ENCODE data around the gene CLCN6. TPM values are rescaled to one million over a fixed set of nuclear protein-coding genes. Genes with fewer than 3 reads are reported as not detected.
A peak's percentile ranks its signal among the peaks of the same experiment; 100 is the strongest.

Gene CLCN6
- total RNA-seq, 1 experiment from 2014 or later = 6.1 TPM

DNA sequence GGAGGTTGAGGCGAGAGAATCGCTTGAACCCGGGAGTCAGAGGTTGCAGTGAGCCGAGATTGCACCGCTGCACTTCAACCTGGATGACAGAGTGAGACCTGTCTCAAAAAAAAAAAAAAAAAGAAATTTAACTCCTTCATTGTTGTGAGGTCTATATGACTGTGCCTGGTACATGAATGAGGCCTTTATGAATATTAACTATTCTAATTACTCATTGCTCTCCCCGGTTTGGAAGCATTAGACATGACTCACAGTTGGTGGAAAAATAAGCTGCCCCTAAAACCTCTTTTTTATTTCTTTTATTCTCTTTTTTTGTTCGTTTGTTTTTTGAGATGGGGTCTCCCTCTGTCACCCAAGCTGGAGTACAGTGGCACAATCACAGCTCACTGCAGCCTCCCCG is 49.4 kb downstream of the CLCN6 start:
- no peak overlapping the region for H3K4me3 ChIP-seq
- no peak for DNase-seq
- peaks cover 31% of the 10 kb centered on the region for H3K27me3 ChIP-seq
- H3K9me3 ChIP-seq = no peaks in the 10 kb centered on the region
- no peaks in the 10 kb centered on the region for H3K36me3 ChIP-seq

DNA sequence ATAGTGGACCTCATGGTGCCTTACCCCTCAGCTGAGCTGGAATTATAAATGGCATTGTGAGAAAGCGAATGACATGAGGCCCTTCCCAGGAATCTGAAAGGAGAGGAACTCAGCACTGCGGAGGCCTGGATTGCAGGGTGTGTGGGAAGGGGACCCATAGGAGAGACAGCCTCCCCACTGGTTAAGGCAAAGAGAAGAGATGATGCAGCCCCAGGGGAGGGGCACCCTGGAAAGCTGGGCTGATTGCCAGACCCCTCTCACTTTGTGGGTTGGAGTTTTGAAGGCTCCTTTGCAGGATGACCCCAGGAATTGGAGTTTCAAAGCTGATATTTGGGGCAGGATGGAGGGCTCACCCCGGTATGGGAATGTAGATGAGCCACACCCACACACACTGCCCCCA is 50.7 kb downstream of the CLCN6 start:
- H3K27me3 ChIP-seq = peaks cover 36% of the 10 kb centered on the region
- H3K36me3 ChIP-seq = no peaks in the 10 kb centered on the region
- no peak overlapping the region for H3K4me3 ChIP-seq
- no peak for DNase-seq
- no peaks in the 10 kb centered on the region for H3K9me3 ChIP-seq

DNA sequence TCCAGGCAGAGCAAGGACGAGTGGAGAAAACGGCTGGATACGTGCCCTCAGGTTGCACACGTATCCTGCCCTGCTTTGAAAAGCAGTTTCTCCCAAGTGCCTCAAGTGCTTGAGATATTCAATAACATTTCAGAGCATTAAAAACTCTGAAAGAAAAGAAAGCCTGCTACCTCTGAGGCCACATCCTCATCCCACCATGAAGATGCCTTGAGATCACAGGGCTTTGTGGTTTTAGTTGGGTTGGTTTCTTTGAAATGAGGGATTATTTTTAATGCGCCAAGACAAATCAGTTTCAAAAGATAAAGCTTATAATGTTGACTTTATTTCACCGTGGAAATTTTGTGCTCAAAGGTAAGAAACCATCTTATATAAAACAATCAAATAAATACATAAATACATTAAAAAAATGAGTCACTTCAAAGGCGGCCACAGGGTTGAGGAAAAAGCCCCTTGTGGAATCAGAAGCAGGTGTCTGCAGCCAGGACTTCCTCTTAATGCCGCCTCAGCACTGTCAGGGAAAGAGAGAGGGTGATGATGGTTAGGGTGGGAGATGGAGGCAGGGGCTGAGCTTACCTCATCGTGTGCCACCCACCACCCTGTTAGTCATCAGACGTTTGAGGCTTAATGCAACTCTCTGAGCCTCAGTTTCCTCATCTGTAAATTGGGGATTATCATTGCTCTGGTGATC is 51.3 kb downstream of the CLCN6 start:
- Histone ChIP-seq H3K27me3 (peaks cover 40% of the 10 kb centered on the region), H3K4me3 (no peak overlapping the region), H3K9me3 (no peaks in the 10 kb centered on the region), H3K36me3 (no peaks in the 10 kb centered on the region)
- DNase-seq = no peak

DNA sequence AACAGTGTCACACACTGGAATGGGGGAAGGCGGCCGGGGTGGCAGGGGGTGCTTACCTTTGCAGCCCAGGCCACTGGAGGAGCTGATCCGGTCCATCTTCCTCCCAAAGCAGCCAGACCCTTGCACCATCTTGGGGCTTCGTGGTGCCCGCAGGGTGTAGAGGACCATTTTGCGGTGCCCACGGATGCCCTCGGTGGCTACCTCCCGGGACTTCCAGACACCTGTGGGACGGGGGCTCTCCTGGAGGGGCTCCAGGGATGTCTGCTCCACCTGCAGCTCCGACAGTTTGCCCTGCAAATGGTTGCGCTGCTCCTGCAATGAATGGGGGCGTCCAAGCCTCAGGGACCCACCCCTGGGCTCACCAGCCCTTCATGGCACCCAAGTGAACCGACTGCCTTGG is 52.2 kb downstream of the CLCN6 start:
- Histone ChIP-seq H3K4me3 (no peak overlapping the region), H3K36me3 (no peaks in the 10 kb centered on the region), H3K9me3 (no peaks in the 10 kb centered on the region), H3K27me3 (peaks cover 40% of the 10 kb centered on the region)
- DNase-seq = no peak

DNA sequence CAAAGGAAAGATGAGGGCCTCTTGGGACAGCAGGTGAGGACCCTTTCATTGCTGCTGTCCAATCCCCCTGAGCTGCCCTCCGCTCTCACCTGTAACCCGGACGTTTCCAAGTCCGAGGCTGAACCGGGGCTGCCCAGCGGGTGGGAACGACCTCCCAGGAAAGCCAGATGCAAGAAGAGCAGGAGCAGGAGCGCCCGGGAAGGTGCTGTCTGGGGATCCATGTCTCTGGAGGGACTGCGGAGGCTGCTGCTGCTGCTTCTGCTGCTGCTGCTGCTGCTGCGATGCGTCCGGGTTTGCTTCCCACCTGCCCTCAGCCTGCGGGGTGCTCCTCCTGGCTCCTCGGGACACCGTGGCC is 52.6 kb downstream of the CLCN6 start, which contains the start of gene NPPB:
NPPB (minus strand) TSS at position 333 of the 355 bp plus-strand sequence; CDS start at position 221, 112 bp downstream.
- no peaks in the 10 kb centered on the region for H3K36me3 ChIP-seq
- peaks cover 39% of the 10 kb centered on the region for H3K27me3 ChIP-seq
- H3K9me3 ChIP-seq = no peaks in the 10 kb centered on the region
- no peak for DNase-seq
- H3K4me3 ChIP-seq = no peak within 1 kb of the TSS

DNA sequence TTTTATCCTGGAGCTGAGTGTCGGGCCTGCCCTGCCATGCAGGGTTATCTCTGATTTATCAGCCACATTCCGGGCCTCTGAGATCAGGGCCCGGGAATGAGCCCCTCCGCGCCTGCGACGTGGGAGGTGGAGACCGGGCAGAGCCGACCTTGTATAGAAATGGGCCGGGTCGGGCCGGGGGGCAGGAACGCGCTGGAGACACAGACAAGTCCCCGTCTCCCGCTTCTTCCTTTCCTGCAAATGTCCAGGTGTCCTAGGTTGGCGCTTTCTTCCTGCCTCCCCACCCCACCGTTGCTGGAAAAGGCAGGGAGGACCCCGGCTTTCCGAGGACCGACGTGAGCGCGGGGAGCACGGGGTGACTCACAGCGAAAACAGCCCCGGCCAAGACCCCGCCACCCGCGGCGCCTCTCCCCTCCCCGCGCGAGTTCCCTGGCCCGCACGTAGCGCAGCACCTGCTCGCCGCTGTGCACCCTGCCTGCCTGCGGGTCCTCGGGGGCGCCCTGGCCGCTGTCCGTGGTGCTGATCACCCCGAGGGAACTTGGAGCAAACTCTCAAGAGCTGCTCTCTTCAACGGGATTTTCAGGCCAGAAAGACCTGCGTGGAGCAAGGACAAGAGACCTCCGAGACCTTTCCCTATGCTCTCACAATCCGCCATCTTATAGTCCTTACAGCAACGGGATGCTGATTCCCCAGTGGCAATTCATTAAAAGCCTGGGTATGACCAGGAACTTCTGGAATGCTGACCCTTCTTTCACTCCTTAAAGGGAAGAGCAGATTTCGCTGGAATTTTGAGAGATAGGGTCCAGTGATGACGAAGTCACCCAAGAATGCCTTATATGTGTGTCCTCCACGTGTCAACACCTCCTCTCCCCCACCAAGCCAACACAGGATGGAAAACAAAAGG is 53.2 kb downstream of the CLCN6 start:
- Histone ChIP-seq H3K36me3 (no peaks in the 10 kb centered on the region), H3K9me3 (no peaks in the 10 kb centered on the region), H3K4me3 (no peak overlapping the region), H3K27me3 (peaks cover 41% of the 10 kb centered on the region)
- DNase-seq = peak; percentile 58

DNA sequence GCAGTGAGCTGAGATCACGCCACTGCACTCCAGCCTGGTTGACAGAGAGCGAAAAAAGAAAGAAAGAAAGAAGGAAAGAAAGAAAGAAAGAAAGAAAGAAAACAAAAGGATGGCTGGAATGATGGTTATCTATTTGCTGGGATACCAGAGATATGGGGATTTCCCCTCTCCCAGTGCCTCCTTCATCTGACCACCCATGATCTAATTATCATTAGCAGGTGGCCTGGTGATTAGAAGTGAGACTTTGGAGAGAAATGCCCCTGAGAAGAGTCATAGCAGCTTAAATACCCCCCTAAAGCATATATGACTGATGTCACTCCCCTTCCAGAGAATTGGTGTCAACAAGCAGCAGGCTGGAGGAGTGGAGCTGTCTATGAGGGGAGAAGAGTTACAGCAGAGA is 54.1 kb downstream of the CLCN6 start:
- Histone ChIP-seq H3K4me3 (no peak overlapping the region), H3K36me3 (no peaks in the 10 kb centered on the region), H3K9me3 (no peaks in the 10 kb centered on the region), H3K27me3 (peaks cover 41% of the 10 kb centered on the region)
- DNase-seq = no peak

DNA sequence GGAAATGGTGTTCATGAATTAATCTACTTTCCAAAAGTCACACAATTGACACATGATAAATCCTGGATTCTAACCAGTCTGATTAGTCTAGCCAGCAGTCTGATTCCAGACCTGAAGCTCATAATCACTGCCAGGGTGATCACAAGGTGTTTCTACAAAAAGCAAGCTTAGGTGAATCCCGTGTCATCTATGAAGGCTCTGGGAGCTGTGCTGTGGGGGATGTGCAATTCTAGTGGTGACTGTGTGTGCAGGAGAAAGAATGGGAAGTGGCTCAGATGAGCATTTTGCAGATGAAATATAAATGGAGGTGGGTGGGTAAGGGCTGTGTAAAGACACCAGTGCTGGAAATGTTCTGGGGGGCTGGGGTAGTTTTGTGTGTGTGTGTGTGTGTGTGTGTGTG is 54.6 kb downstream of the CLCN6 start:
- H3K27me3 ChIP-seq = peaks cover 41% of the 10 kb centered on the region
- no peak for DNase-seq

DNA sequence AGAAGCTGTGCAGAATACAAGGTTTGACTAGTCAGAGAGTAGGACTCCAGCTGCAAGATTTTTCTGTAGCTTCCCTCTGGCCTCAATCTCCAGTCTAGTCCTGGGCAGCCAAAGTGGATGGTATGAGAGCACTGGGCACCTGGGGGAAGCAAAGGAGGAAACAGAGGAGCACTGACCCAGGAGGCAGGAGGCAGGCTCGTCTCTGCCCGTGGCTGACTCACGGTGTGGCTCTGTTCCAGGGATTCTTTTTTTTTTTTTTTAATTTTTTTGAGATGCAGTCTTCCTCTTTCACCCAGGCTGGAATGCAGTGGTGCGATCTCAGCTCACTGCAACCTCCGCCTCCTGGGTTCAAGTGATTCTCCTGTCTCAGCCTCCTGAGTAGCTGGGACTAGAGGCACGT is 56.9 kb downstream of the CLCN6 start:
- Histone ChIP-seq H3K36me3 (no peaks in the 10 kb centered on the region), H3K9me3 (no peaks in the 10 kb centered on the region), H3K4me3 (no peak overlapping the region), H3K27me3 (peaks cover 45% of the 10 kb centered on the region)
- DNase-seq = no peak

More for the DNA sequence above, 54.6 kb downstream of the CLCN6 start:
- H3K4me3 ChIP-seq = no peak overlapping the region
- no peaks in the 10 kb centered on the region for H3K36me3 ChIP-seq
- no peaks in the 10 kb centered on the region for H3K9me3 ChIP-seq

DNA sequence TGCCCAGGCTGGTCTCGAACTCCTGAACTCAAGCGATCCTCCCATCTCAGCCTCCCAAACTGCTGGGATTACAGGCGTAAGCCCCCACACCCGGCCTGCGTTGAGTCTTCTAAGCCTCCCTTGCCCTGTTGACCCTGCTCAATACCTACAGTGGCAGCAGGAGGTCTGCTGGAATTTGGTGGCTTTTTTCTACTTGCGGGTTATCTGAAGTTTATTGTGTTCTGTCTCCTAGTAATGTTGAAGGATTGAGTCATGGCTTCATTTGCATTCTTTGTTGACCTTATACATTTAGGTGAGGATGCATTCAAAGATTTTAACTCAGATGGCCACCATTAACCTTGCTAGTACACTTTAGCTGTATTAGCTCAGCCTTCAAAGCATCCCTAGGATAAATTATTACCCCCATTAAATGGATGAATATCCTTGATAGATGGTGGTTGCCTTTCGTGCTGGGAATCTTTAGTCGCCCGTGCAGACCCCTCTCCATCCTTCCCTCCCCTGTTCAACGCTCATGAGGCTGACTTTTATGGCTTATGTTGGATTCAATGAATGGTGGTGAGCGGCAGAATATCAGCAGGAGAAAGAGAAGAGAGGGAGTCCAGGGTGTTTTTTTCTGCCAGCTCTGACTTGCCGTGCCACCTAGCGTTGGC is 62.5 kb downstream of the CLCN6 start:
- H3K4me3 ChIP-seq = no peak overlapping the region
- DNase-seq = no peak
- peaks cover 26% of the 10 kb centered on the region for H3K27me3 ChIP-seq
- H3K36me3 ChIP-seq = no peaks in the 10 kb centered on the region
- no peaks in the 10 kb centered on the region for H3K9me3 ChIP-seq

DNA sequence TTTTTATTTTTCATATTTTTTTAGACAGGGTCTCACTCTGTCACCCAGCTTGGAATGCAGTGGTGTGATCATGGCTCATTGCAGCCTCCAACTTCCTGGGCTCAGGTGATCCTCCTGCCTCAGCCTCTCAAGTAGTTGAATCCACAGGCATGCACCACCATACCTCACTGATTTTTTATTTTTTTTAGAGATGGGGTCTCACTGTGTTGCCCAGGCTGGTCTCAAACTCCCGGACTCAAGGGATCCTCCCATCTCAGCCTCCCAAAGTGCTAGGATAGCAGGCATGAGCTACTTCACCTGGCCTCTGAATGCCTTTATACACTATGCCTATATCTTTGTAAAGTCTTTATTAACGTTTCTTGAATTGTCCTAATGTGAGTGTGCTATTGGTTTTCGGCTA is 63.1 kb downstream of the CLCN6 start:
- Histone ChIP-seq H3K27me3 (peaks cover 23% of the 10 kb centered on the region), H3K4me3 (no peak overlapping the region), H3K36me3 (no peaks in the 10 kb centered on the region), H3K9me3 (no peaks in the 10 kb centered on the region)
- DNase-seq = no peak

DNA sequence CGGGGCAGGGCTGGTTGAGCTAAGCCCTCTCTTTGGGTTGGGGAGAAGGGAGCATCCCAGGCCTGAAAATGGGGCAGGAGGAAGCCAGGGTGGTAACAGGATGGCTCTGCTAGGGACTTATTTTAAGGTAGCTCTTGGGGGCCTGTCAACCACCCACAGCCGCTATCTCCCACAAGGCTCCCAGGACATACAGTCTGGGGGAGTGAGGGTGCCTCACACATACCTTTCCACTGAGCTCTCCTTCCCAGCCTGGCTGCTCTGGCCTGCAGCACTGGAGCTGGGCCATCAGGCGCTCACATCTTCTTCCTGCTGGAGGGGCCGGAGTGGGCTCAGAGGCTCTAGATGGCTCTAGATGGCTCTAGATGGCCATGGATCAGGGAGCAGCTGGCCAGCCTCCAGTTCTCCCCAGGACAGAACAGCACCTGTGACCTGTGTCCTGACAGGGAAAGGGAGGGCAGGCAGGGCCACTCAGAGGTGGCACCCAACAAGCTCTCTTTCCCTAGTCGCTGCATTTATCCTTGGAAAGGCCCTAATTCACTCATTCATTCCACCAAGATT is 63.7 kb downstream of the CLCN6 start:
- no peaks in the 10 kb centered on the region for H3K36me3 ChIP-seq
- peaks cover 22% of the 10 kb centered on the region for H3K27me3 ChIP-seq
- DNase-seq = no peak
- no peak overlapping the region for H3K4me3 ChIP-seq
- no peaks in the 10 kb centered on the region for H3K9me3 ChIP-seq

DNA sequence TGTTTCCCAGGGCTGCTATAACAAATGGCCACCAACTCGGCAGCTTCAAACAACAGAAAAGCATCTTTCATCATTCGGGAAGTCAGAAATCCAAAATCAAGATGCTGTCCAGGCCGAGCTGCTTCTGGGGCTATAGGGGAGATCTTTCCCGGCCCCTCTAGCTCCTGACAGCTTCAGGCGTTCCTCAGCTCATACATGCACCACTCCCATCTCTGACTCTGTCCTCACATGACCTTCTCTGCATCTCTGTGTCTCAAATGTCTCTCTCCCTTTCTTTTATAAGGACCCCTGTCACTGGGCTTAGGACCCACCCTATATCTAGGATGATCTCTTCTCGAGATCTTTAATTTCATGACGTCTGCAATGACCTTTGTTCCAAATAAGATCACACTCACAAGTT is 66.6 kb downstream of the CLCN6 start:
- DNase-seq = no peak
- peaks cover 15% of the 10 kb centered on the region for H3K27me3 ChIP-seq
- H3K9me3 ChIP-seq = no peaks in the 10 kb centered on the region

DNA sequence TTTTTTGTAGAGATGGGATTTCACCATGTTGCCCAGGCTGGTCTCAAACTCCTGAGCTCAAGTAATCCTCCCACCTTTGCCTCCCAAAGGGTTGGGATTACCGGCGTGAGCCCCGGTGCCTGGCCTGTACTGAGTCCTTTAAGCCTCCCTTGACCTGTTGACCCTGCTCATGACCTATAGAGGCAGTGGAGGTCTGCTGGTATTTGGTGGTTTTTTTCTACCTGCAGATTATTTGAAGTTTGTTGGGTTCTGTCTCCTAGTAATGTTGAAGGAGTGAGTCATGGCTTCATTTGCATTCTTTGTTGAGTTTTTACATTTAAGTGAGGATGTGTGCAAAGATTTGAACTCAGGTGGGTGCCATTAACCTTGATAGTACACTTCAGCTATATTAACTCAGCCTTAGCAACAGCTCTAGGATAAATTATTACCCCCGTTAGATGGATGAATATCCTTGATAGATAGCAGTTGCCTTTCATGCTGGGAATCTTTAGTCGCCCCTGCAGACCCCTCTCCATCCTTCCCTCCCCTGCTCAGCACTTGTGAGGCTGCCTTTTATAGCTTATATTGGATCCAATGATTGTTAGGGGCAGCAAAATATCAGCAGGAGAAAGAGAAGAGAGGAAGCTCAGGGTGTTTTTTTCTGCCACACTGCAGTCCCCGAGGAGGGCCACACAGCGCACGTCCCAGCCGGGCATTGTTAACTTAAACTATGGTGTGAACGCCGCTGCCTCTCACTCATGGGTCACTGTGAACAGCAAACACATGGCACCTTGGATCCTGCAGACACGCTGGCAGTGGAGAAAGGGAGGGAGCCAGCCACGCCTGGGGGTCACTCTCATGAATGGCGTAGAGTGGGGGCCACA is 67.6 kb downstream of the CLCN6 start:
- Histone ChIP-seq H3K27me3 (peaks cover 15% of the 10 kb centered on the region), H3K36me3 (no peaks in the 10 kb centered on the region), H3K4me3 (no peak overlapping the region), H3K9me3 (no peaks in the 10 kb centered on the region)
- DNase-seq = no peak

More for the DNA sequence above, 66.6 kb downstream of the CLCN6 start:
- no peak overlapping the region for H3K4me3 ChIP-seq
- H3K36me3 ChIP-seq = no peaks in the 10 kb centered on the region

DNA sequence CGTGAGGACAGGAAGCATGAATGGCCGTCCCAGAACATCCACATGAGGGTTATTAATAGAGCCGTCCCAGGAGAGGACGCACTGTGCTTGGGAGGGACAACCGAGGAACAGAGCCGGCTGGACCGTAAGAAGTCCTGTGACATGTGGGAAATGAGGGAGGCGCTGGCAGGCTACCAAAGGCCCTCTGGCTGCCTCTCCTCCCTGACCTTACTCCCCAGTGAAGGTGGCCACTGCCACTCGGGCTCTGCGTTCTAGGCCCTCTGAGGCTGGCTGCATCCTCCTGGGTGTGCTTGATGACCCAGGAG is 68.2 kb downstream of the CLCN6 start:
- peaks cover 15% of the 10 kb centered on the region for H3K27me3 ChIP-seq
- no peaks in the 10 kb centered on the region for H3K9me3 ChIP-seq
- H3K36me3 ChIP-seq = no peaks in the 10 kb centered on the region
- no peak overlapping the region for H3K4me3 ChIP-seq
- DNase-seq = no peak

DNA sequence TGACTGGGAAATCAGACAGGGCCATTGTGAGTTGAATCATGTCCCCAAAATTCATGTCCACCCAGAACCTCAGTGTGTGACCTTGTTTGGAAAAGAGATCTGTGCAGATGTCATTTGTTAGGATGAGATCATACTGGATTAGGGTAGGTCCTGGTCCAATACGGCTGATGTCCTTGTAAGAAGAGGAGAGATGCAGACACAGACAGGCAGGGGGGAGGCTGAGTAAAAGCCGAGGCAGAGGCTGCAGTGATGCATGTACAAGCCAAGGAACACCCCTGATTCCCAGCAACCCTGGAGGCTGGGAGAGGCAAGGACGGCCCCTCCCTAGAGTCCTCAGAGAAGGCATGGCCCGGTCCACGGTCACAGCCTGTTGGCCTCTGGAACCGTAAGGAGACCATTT is 68.6 kb downstream of the CLCN6 start:
- H3K4me3 ChIP-seq = no peak overlapping the region
- no peaks in the 10 kb centered on the region for H3K36me3 ChIP-seq
- peaks cover 13% of the 10 kb centered on the region for H3K27me3 ChIP-seq
- no peaks in the 10 kb centered on the region for H3K9me3 ChIP-seq
- DNase-seq = no peak

Measured in MG63 (cell line).